K562 (cell line): Measurements from ENCODE around the gene EVI5. TPM values are rescaled to one million over a fixed set of nuclear protein-coding genes. Genes with fewer than 3 reads are reported as not detected.

Experiments
- ARID1B ChIP-seq: fragments of 450-650 bp; IDR thresholded peaks from 2 replicates; pipeline ENCODE4 v1.6.1; 2016; ENCODE audit warnings: antibody characterized with exemption, mild to moderate bottlenecking, inconsistent platforms
- ARNT ChIP-seq, 2 experiments: fragments of 450-650 bp; IDR thresholded peaks; 2 replicates each; pipeline ENCODE4 v1.6.1; 2016; ENCODE audit warnings: mild to moderate bottlenecking in 1 of 2
- CBFA2T2 ChIP-seq: fragments of 450-650 bp; conservative IDR thresholded peaks from 2 replicates; pipeline ENCODE4 v1.6.1; 2017; ENCODE audit warnings: mild to moderate bottlenecking
- CBX3 ChIP-seq, 2 experiments: IDR thresholded peaks; 1 replicate in 1 of 2; 2 replicates in 1 of 2; pipeline ENCODE4 v1.6.1; 2012; ENCODE audit warnings: inconsistent platforms in 2 of 2, low read length in 2 of 2, borderline replicate concordance in 1 of 2, control low read depth in 1 of 2
- ESRRA ChIP-seq: fragments of 450-650 bp; IDR thresholded peaks from 2 replicates; pipeline ENCODE4 v1.6.1; 2014; ENCODE audit warnings: low read depth, mild to moderate bottlenecking, moderate library complexity, borderline replicate concordance
- HDAC3 ChIP-seq: fragments of 450-650 bp; IDR thresholded peaks from 2 replicates; pipeline ENCODE4 v1.6.1; 2018; ENCODE audit warnings: borderline replicate concordance, mild to moderate bottlenecking, moderate library complexity; ENCODE audit not compliant: partially characterized antibody
- HMG20A ChIP-seq: fragments of 450-650 bp; formaldehyde crosslinking; conservative IDR thresholded peaks from 2 replicates; pipeline ENCODE4 v1.4.0; 2020; ENCODE audit warnings: mild to moderate bottlenecking, mixed read lengths
- HMG20B ChIP-seq: fragments of 250-450 bp; sonication (Bioruptor Pico); IDR thresholded peaks from 2 replicates; pipeline ENCODE4 v1.5.0; 2021; ENCODE audit warnings: mild to moderate bottlenecking
- HNRNPK ChIP-seq: fragments of 200-400 bp; formaldehyde crosslinking; IDR thresholded peaks from one replicate; pipeline ENCODE4 v1.6.1; 2018; ENCODE audit warnings: mild to moderate bottlenecking, low read depth, low read length; ENCODE audit not compliant: poor library complexity, severe bottlenecking
- KAT2B ChIP-seq: IDR thresholded peaks from one replicate; pipeline ENCODE4 v1.6.1; 2012; ENCODE audit warnings: low read depth, mild to moderate bottlenecking, control low read depth, inconsistent platforms, low read length, moderate library complexity
- MEF2A ChIP-seq: IDR thresholded peaks from 2 replicates; pipeline ENCODE4 v1.6.1; 2011; ENCODE audit warnings: low read depth, mild to moderate bottlenecking, low read length, moderate library complexity; ENCODE audit not compliant: control insufficient read depth
- MYBL2 ChIP-seq, 2 experiments: fragments of 450-650 bp in 1 of 2; sonication (generic) in 1 of 2; formaldehyde crosslinking in 1 of 2; IDR thresholded peaks; 2 replicates each; pipeline versions ENCODE4 v1.6.1 to v1.8.1; 2017 to 2022; ENCODE audit warnings: borderline replicate concordance in 1 of 2, inconsistent platforms in 1 of 2, low read depth in 1 of 2, mild to moderate bottlenecking in 1 of 2, missing genetic modification reagents in 1 of 2, moderate library complexity in 1 of 2
- NFE2 ChIP-seq: IDR thresholded peaks from 2 replicates; pipeline ENCODE4 v1.6.1; 2014; ENCODE audit warnings: antibody characterized with exemption, low read depth
- PRPF4 ChIP-seq: fragments of 200-400 bp; formaldehyde crosslinking; IDR thresholded peaks from one replicate; pipeline ENCODE4 v1.6.1; 2017; ENCODE audit warnings: low read length, low read depth, mild to moderate bottlenecking; ENCODE audit not compliant: insufficient read depth, poor library complexity, severe bottlenecking
- SMAD4 ChIP-seq: fragments of 250-450 bp; sonication (Bioruptor Pico); conservative IDR thresholded peaks from 2 replicates; pipeline ENCODE4 v1.8.0; 2021; ENCODE audit warnings: inconsistent platforms, mild to moderate bottlenecking, moderate library complexity
- SMARCA4 ChIP-seq: fragments of 450-650 bp; IDR thresholded peaks from 2 replicates; pipeline ENCODE4 v1.6.1; 2016
- SRSF3 ChIP-seq: fragments of 200-400 bp; formaldehyde crosslinking; IDR thresholded peaks from 2 replicates; pipeline ENCODE4 v1.6.1; 2016; ENCODE audit warnings: mild to moderate bottlenecking, low read length, moderate library complexity; ENCODE audit not compliant: insufficient read depth
- TAF1 ChIP-seq: IDR thresholded peaks from 2 replicates; pipeline ENCODE4 v1.6.1; 2011; ENCODE audit warnings: mild to moderate bottlenecking, low read length, moderate library complexity; ENCODE audit not compliant: insufficient read depth, control insufficient read depth, severe bottlenecking; ENCODE audit errors: extremely low read depth
- THRA ChIP-seq: fragments of 450-650 bp; IDR thresholded peaks from 2 replicates; pipeline ENCODE4 v1.6.1; 2017; ENCODE audit warnings: mild to moderate bottlenecking, moderate library complexity
- ZFX ChIP-seq: sonication (generic); formaldehyde crosslinking; IDR thresholded peaks from 2 replicates; pipeline ENCODE4 v1.8.0; 2022; ENCODE audit warnings: mild to moderate bottlenecking, missing genetic modification reagents, moderate library complexity
- ZNF134 ChIP-seq: fragments of 250-450 bp; sonication (Bioruptor Pico); conservative IDR thresholded peaks from 2 replicates; pipeline ENCODE4 v1.4.0; 2020
- ZNF280B ChIP-seq: fragments of 250-450 bp; sonication (Bioruptor Pico); IDR thresholded peaks from 2 replicates; pipeline ENCODE4 v1.5.1; 2021; ENCODE audit warnings: mild to moderate bottlenecking
- ZNF583 ChIP-seq: fragments of 250-450 bp; sonication (Bioruptor Pico); IDR thresholded peaks from 2 replicates; pipeline ENCODE4 v1.4.0; 2020
- polyA plus RNA-seq, 8 experiments: library from polyadenylated mRNA; depleted of rRNA in 4 of 8; stranded (reverse) in 5 of 8; unstranded in 3 of 8; fragments of >200 nt; fragmentation: Nextera tagmentation in 2 of 8; fragmentation: Illumina TruSeq in 1 of 8; extraction: Ambion mirVana in 2 of 8; extraction: Trizol in 1 of 8; gene quantifications; 2 replicates each; pipeline versions ENCODE4 v1.2.1 to v1.2.3, GENCODE V29; 2011 to 2014; ENCODE audit warnings: inconsistent platforms in 1 of 8, missing spikeins in 1 of 8
- total RNA-seq, 7 experiments: library from RNA; depleted of rRNA in 6 of 7; stranded (reverse); fragments of >200 nt in 6 of 7; fragmentation: Illumina TruSeq in 2 of 7; extraction: Trizol in 2 of 7; gene quantifications; 2 replicates each; pipeline versions ENCODE4 v1.2.1 to v1.2.3, GENCODE V29; 2011 to 2021; ENCODE audit warnings: low replicate concordance in 1 of 7

EVI5 gene
- total and polyA plus RNA-seq, 9 of the 15 experiments (the other 6 are each of a cell fraction or from before 2014, with no cell fraction given) = 1.7 to 50.1 (median 13.7) TPM

GRCh38 chr1:92653605-92654381 lies 131.1 kb downstream of the EVI5 start (continued):
- no peak for TF ChIP-seq ZNF280B (CRISPR knock-in tag)
- TF ChIP-seq SMAD4 (CRISPR knock-in tag) = no peak
- TF ChIP-seq CBX3 (IDR thresholded peaks at IDR 0.05; ENCODE audit: borderline replicate concordance in 1 of 2, low read length in 2 of 2) = 0 out of 3 replicates have a peak, but pooled peaks of 1 of the 2 experiments have one; percentile 14
- TF ChIP-seq NFE2 = peak; percentile 12; the same call in 1 of the 2 replicates
- no peak for TF ChIP-seq ARNT (IDR thresholded peaks at IDR 0.05)
- TF ChIP-seq HDAC3 = no peak
- peak; percentile 44; the same call in 1 of the 2 replicates for TF ChIP-seq ARID1B
- TF ChIP-seq ZNF583 = no peak
- TF ChIP-seq HMG20A (CRISPR knock-in tag) = no peak
- no peak for TF ChIP-seq SRSF3
- no peak for TF ChIP-seq ZNF134
- TF ChIP-seq MYBL2 (IDR thresholded peaks at IDR 0.05; ENCODE audit: low read depth) = no peak
- TF ChIP-seq MYBL2 (CRISPR knock-in tag; IDR thresholded peaks at IDR 0.05; ENCODE audit: borderline replicate concordance) = no peak
- no peak for TF ChIP-seq ESRRA
- TF ChIP-seq PRPF4 = no peak
- no peak for TF ChIP-seq HNRNPK
- no peak for TF ChIP-seq ZFX (CRISPR knock-in tag)
- TF ChIP-seq SMARCA4 = no peak
- no peak for TF ChIP-seq HMG20B
- TF ChIP-seq THRA = no peak
- peak; percentile 45 for TF ChIP-seq CBFA2T2
- TF ChIP-seq TAF1 = no peak
- TF ChIP-seq MEF2A = no peak
- no peak for TF ChIP-seq KAT2B
